Astrocyte (in vitro differentiated cells and primary cell): ENCODE data around the gene SLFN5. TPM values are rescaled to one million over a fixed set of nuclear protein-coding genes. Genes with fewer than 3 reads are reported as not detected.

ENCODE experiments used
- DNase-seq: peaks from one replicate; pipeline ENCODE4 v3.0.0-alpha.2; 2010; ENCODE audit warnings: low read depth
- FAIRE-seq: peaks from 2 replicates; lab custom pipeline; 2011; peaks lifted over from hg19 to GRCh38; lab: Jason Lieb, UNC
- H2AFZ ChIP-seq: 2 replicates; pipeline ENCODE4 v1.6.0; 2012; ENCODE audit warnings: low read depth, low read length, inconsistent platforms
- H3K27ac ChIP-seq: 2 replicates; pipeline ENCODE4 v1.5.1; 2011; ENCODE audit warnings: low read depth, low read length, inconsistent platforms
- H3K27me3 ChIP-seq: 2 replicates; pipeline ENCODE4 v1.6.0; 2011; ENCODE audit warnings: low read length, inconsistent platforms; ENCODE audit not compliant: insufficient read depth
- H3K36me3 ChIP-seq: 2 replicates; pipeline ENCODE4 v1.5.1; 2011; ENCODE audit warnings: low read length, inconsistent platforms; ENCODE audit not compliant: insufficient read depth
- H3K4me1 ChIP-seq: 2 replicates; pipeline ENCODE4 v1.5.1; 2011; ENCODE audit warnings: low read length, inconsistent platforms; ENCODE audit not compliant: insufficient read depth
- H3K4me2 ChIP-seq: 2 replicates; pipeline ENCODE4 v1.6.0; 2012; ENCODE audit warnings: low read length, inconsistent platforms
- H3K4me3 ChIP-seq: 2 replicates; pipeline ENCODE4 v1.5.1; 2011; ENCODE audit warnings: low read depth, mild to moderate bottlenecking, low read length, inconsistent platforms; ENCODE audit not compliant: insufficient read depth
- H3K79me2 ChIP-seq: 2 replicates; pipeline ENCODE4 v1.6.0; 2012; ENCODE audit warnings: mild to moderate bottlenecking, low read length, inconsistent platforms; ENCODE audit not compliant: insufficient read depth
- H3K9ac ChIP-seq: 2 replicates; pipeline ENCODE4 v1.6.0; 2012; ENCODE audit warnings: mild to moderate bottlenecking, low read length, inconsistent platforms
- H3K9me3 ChIP-seq: 2 replicates; pipeline ENCODE4 v1.5.1; 2012; ENCODE audit warnings: low read depth, mild to moderate bottlenecking, low read length, inconsistent platforms; ENCODE audit not compliant: insufficient read depth
- H4K20me1 ChIP-seq: 2 replicates; pipeline ENCODE4 v1.6.0; 2012; ENCODE audit warnings: low read length, inconsistent platforms; ENCODE audit not compliant: insufficient read depth
- H3K27ac Mint-ChIP-seq: one replicate; pipeline ENCODE4 v1.8.0; 2021; ENCODE audit warnings: mild to moderate bottlenecking, mixed read lengths; ENCODE audit not compliant: unreplicated experiment
- H3K27me3 Mint-ChIP-seq: one replicate; pipeline ENCODE4 v1.8.0; 2021; ENCODE audit warnings: low read depth, mixed read lengths; ENCODE audit not compliant: unreplicated experiment
- H3K36me3 Mint-ChIP-seq: one replicate; pipeline ENCODE4 v1.8.0; 2021; ENCODE audit warnings: low read depth, mixed read lengths; ENCODE audit not compliant: unreplicated experiment
- H3K4me1 Mint-ChIP-seq: one replicate; pipeline ENCODE4 v1.8.0; 2021; ENCODE audit warnings: low read depth, mixed read lengths; ENCODE audit not compliant: unreplicated experiment
- H3K4me3 Mint-ChIP-seq: one replicate; pipeline ENCODE4 v1.8.0; 2021; ENCODE audit warnings: mild to moderate bottlenecking, moderate library complexity, mixed read lengths; ENCODE audit not compliant: unreplicated experiment
- H3K9me3 Mint-ChIP-seq: one replicate; pipeline ENCODE4 v1.8.0; 2021; ENCODE audit warnings: mild to moderate bottlenecking, mixed read lengths; ENCODE audit not compliant: unreplicated experiment
- EZH2 ChIP-seq: IDR thresholded peaks from 2 replicates; pipeline ENCODE4 v1.6.1; 2012; ENCODE audit warnings: mild to moderate bottlenecking, low read length, inconsistent platforms; ENCODE audit not compliant: insufficient read depth
- total RNA-seq: library from RNA; stranded (reverse); gene quantifications from 2 replicates; pipeline ENCODE4 v1.2.1, GENCODE V29; 2021
- TF ChIP-seq, protein P1 (sequence below): IDR thresholded peaks from 2 replicates; pipeline ENCODE4 v1.5.1; 2011; ENCODE audit warnings: low read depth, mild to moderate bottlenecking, inconsistent platforms, low read length, moderate library complexity; ENCODE audit not compliant: insufficient read depth

SLFN5 gene
- total RNA-seq, 1 donor from 2014 or later, result 108 TPM

DNA sequence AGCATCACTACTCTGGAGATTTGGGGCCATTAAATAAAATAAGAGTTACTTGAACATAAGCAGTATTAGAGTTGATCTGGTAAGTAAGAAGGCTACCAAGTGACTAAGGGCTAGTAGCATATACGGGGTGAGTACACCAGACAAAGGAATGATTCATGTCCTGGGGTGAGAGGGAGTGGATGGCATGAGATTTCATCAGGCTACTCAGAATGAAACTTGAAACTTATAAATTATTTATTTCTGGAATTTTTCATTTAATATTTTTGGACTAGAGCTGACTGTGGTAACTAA is 2.3 kb downstream of the SLFN5 start:
- no peaks in the 10 kb centered on the region for H3K9me3 Mint-ChIP-seq
- H3K9ac ChIP-seq, result peak overlapping the region; percentile 95
- no peaks in the 10 kb centered on the region for H3K9me3 ChIP-seq
- FAIRE-seq, result peak; percentile 76
- peaks cover 15% of the 10 kb centered on the region for H3K36me3 Mint-ChIP-seq
- H3K27ac ChIP-seq, result peak overlapping the region; percentile 91
- H3K36me3 ChIP-seq, result peaks cover 2% of the 10 kb centered on the region
- DNase-seq, result peak; percentile 88
- H3K27me3 Mint-ChIP-seq, result no peaks in the 10 kb centered on the region
- H4K20me1 ChIP-seq, result peaks cover 33% of the 10 kb centered on the region
- TF ChIP-seq, protein P1, sequence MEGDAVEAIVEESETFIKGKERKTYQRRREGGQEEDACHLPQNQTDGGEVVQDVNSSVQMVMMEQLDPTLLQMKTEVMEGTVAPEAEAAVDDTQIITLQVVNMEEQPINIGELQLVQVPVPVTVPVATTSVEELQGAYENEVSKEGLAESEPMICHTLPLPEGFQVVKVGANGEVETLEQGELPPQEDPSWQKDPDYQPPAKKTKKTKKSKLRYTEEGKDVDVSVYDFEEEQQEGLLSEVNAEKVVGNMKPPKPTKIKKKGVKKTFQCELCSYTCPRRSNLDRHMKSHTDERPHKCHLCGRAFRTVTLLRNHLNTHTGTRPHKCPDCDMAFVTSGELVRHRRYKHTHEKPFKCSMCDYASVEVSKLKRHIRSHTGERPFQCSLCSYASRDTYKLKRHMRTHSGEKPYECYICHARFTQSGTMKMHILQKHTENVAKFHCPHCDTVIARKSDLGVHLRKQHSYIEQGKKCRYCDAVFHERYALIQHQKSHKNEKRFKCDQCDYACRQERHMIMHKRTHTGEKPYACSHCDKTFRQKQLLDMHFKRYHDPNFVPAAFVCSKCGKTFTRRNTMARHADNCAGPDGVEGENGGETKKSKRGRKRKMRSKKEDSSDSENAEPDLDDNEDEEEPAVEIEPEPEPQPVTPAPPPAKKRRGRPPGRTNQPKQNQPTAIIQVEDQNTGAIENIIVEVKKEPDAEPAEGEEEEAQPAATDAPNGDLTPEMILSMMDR, result no peak
- no peak for TF ChIP-seq EZH2
- H3K4me2 ChIP-seq, result peak overlapping the region; percentile 93
- peaks cover 25% of the 10 kb centered on the region for H3K4me1 Mint-ChIP-seq
- peak overlapping the region; percentile 89 for H3K4me3 ChIP-seq
- H3K27me3 ChIP-seq, result no peaks in the 10 kb centered on the region
- H3K4me3 Mint-ChIP-seq, result peak overlapping the region; percentile 90
- H3K27ac Mint-ChIP-seq, result peak overlapping the region; percentile 99
- H2AFZ ChIP-seq, result no peak overlapping the region
- peaks cover 38% of the 10 kb centered on the region for H3K79me2 ChIP-seq
- H3K4me1 ChIP-seq, result peaks cover 18% of the 10 kb centered on the region

DNA sequence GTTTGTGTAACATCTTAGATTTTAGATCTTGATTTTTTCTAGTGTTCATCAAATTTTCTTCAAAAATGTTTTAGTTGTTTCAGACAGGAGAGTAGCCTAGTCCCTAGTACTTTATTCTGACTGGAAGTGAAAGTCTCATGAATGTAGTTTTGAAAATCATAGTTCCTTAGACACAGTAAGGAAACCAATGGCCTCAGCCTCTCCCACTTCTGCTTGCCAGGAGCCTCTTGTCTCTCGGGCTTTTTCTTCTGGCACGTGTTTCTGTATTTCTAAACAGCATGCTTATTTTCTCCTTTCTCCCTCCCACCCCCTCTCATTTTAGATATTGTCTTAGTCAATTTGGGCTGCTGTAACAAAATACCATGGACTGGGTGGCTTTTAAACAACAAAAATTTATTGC is 9.8 kb downstream of the SLFN5 start:
- Histone ChIP-seq H3K36me3 (peaks cover 1% of the 10 kb centered on the region), H3K4me2 (no peak overlapping the region), H2AFZ (no peak overlapping the region), H4K20me1 (peaks cover 62% of the 10 kb centered on the region), H3K27me3 (no peaks in the 10 kb centered on the region), H3K79me2 (peaks cover 17% of the 10 kb centered on the region), H3K4me3 (no peak overlapping the region), H3K4me1 (peaks cover 15% of the 10 kb centered on the region), H3K9ac (no peak overlapping the region), H3K9me3 (no peaks in the 10 kb centered on the region), H3K27ac (no peak overlapping the region)
- Mint-ChIP-seq H3K9me3 (no peaks in the 10 kb centered on the region), H3K36me3 (peaks cover 14% of the 10 kb centered on the region), H3K27ac (peak overlapping the region; percentile 78), H3K4me3 (peak overlapping the region; percentile 34), H3K27me3 (no peaks in the 10 kb centered on the region), H3K4me1 (peaks cover 22% of the 10 kb centered on the region)
- TF ChIP-seq, protein P1, result no peak
- no peak for TF ChIP-seq EZH2
- no peak for FAIRE-seq
- DNase-seq, result no peak

DNA sequence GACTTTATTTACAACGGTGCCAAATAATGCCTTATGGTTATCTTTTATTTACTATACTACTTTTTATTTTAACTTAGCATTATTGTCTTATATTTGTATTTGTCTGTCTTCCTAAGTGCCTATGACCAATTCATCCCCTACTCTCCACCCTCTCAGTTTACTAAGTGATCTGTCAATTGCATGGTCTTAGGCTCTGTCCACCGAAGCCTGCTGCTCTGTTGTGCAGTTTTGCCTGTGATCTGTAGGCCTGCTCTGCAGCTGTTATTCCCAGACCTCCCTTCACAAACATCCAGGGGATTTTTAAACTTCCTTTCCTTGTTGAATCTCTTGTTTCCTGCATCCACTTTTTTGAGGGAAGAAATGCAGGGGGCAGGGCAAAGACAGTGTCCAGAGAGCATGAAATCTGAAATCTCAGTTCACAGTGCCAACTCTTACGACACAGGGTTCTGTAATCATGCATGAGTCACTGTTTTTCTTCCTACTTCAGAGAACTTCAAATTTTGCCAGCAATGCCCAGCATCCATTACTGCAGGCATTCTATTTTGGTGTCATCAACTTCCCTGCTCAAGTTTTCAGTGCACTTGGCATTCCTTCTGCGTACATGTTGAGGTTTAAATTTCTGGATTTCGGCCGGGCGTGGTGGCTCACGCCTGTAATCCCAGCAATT is 11.4 kb downstream of the SLFN5 start:
- Histone ChIP-seq H3K27me3 (no peaks in the 10 kb centered on the region), H3K79me2 (peaks cover 8% of the 10 kb centered on the region), H3K4me1 (peaks cover 17% of the 10 kb centered on the region), H2AFZ (no peak overlapping the region), H3K4me2 (peak overlapping the region; percentile 68), H3K9ac (no peak overlapping the region), H3K9me3 (no peaks in the 10 kb centered on the region), H3K36me3 (no peaks in the 10 kb centered on the region), H3K27ac (peak overlapping the region; percentile 47), H3K4me3 (no peak overlapping the region), H4K20me1 (peaks cover 62% of the 10 kb centered on the region)
- peak; percentile 93 for DNase-seq
- peaks cover 20% of the 10 kb centered on the region for H3K4me1 Mint-ChIP-seq
- no peaks in the 10 kb centered on the region for H3K9me3 Mint-ChIP-seq
- FAIRE-seq, result peak; percentile 94
- TF ChIP-seq, protein P1, result no peak
- TF ChIP-seq EZH2, result no peak
- peak overlapping the region; percentile 95 for H3K27ac Mint-ChIP-seq
- peak overlapping the region; percentile 55 for H3K4me3 Mint-ChIP-seq
- H3K27me3 Mint-ChIP-seq, result no peaks in the 10 kb centered on the region
- peaks cover 22% of the 10 kb centered on the region for H3K36me3 Mint-ChIP-seq
